Fibroblast of gingiva (primary cell): ENCODE data around the gene NBPF6.
"Not testable (repeated sequence)": the region's sequence is repeated elsewhere in the genome, so short reads cannot be mapped to it uniquely, and the experiment has no call there.

Experiments used
- DNase-seq: peaks from one replicate; pipeline ENCODE4 v3.0.0-alpha.2; 2011; ENCODE audit warnings: low read depth

NBPF6 gene

GRCh38 chr1:108450043-108450442 lies at the start of gene NBPF6:
TSS of gene NBPF6 (plus strand) at chr1:108450343. CDS start at chr1:108450602, 259 bp downstream.
- not testable (repeated sequence) for DNase-seq

GRCh38 chr1:108411098-108411833 lies 38.9 kb upstream of the NBPF6 start:
- not testable (repeated sequence) for DNase-seq

- DNase-seq = not testable (repeated sequence)
Measured at GRCh38 chr1:108420129-108420528, 30.0 kb upstream of the NBPF6 start.

GRCh38 chr1:108421061-108421916 lies 28.9 kb upstream of the NBPF6 start:
- not testable (repeated sequence) for DNase-seq

- not testable (repeated sequence) for DNase-seq
Measured at GRCh38 chr1:108426877-108427276, 23.3 kb upstream of the NBPF6 start.

GRCh38 chr1:108432002-108432401 lies 18.1 kb upstream of the NBPF6 start:
- not testable (repeated sequence) for DNase-seq

- DNase-seq = not testable (repeated sequence)
Measured at GRCh38 chr1:108433404-108433803, 16.7 kb upstream of the NBPF6 start.

GRCh38 chr1:108438536-108438935 lies 11.6 kb upstream of the NBPF6 start:
- not testable (repeated sequence) for DNase-seq

- DNase-seq = not testable (repeated sequence)
Measured at GRCh38 chr1:108454521-108454920, 4.4 kb downstream of the NBPF6 start.

- DNase-seq = not testable (repeated sequence)
Measured at GRCh38 chr1:108458661-108459060, 8.5 kb downstream of the NBPF6 start.

GRCh38 chr1:108461758-108462157 lies 11.6 kb downstream of the NBPF6 start:
- DNase-seq = not testable (repeated sequence)

GRCh38 chr1:108463962-108464361 lies 13.8 kb downstream of the NBPF6 start:
- DNase-seq = not testable (repeated sequence)

GRCh38 chr1:108466166-108466565 lies 16.0 kb downstream of the NBPF6 start:
- DNase-seq = not testable (repeated sequence)

GRCh38 chr1:108467155-108467554 lies 17.0 kb downstream of the NBPF6 start:
- DNase-seq = not testable (repeated sequence)

- DNase-seq = not testable (repeated sequence)
Measured at GRCh38 chr1:108470750-108471149, 20.6 kb downstream of the NBPF6 start.

- DNase-seq = not testable (repeated sequence)
Measured at GRCh38 chr1:108474516-108474915, 24.4 kb downstream of the NBPF6 start.

- no peak for DNase-seq
Measured at GRCh38 chr1:108478429-108479015, 28.4 kb downstream of the NBPF6 start.

GRCh38 chr1:108482708-108483107 lies 32.6 kb downstream of the NBPF6 start:
- DNase-seq = no peak

GRCh38 chr1:108485990-108486389 lies 35.8 kb downstream of the NBPF6 start:
- DNase-seq = not testable (repeated sequence)

GRCh38 chr1:108486707-108487106 lies 36.6 kb downstream of the NBPF6 start:
- DNase-seq = not testable (repeated sequence)

GRCh38 chr1:108495008-108495407 lies 44.9 kb downstream of the NBPF6 start:
- not testable (repeated sequence) for DNase-seq

GRCh38 chr1:108496856-108497255 lies 46.7 kb downstream of the NBPF6 start:
- not testable (repeated sequence) for DNase-seq
